Measurements from ENCODE around the gene GFPT1.

- TF ChIP-seq, protein P1, sequence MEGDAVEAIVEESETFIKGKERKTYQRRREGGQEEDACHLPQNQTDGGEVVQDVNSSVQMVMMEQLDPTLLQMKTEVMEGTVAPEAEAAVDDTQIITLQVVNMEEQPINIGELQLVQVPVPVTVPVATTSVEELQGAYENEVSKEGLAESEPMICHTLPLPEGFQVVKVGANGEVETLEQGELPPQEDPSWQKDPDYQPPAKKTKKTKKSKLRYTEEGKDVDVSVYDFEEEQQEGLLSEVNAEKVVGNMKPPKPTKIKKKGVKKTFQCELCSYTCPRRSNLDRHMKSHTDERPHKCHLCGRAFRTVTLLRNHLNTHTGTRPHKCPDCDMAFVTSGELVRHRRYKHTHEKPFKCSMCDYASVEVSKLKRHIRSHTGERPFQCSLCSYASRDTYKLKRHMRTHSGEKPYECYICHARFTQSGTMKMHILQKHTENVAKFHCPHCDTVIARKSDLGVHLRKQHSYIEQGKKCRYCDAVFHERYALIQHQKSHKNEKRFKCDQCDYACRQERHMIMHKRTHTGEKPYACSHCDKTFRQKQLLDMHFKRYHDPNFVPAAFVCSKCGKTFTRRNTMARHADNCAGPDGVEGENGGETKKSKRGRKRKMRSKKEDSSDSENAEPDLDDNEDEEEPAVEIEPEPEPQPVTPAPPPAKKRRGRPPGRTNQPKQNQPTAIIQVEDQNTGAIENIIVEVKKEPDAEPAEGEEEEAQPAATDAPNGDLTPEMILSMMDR (IDR thresholded peaks at IDR 0.05; ENCODE audit: insufficient read depth, low read length, poor library complexity, severe bottlenecking), result no peak
- no peak for TF ChIP-seq EZH2phosphoT487 (conservative IDR thresholded peaks at IDR 0.05; ENCODE audit: low read length)
Observed at GRCh38 chr2:69416147-69416546, 29.1 kb upstream of the GFPT1 start.

All from SU-DHL-6 (cell line).